GM18861 (cell line): ENCODE measurements around the gene ANO4.

Experiments
- ATAC-seq: cut with Tn5 transposase; IDR thresholded peaks from one replicate; pipeline ENCODE4 v1.9.1; 2021; ENCODE audit not compliant: unreplicated experiment

Gene ANO4

GRCh38 chr12:100936661-100937060, 142.1 kb downstream of the ANO4 start:
- no peak for ATAC-seq

- ATAC-seq = no peak
These were observed 145.9 kb downstream of the ANO4 start for GRCh38 chr12:100940503-100940902.

GRCh38 chr12:100942984-100943749, 148.6 kb downstream of the ANO4 start:
- no peak for ATAC-seq

- no peak for ATAC-seq
These were observed 157.2 kb downstream of the ANO4 start for GRCh38 chr12:100951756-100952155.

- ATAC-seq = no peak
These were observed 158.6 kb downstream of the ANO4 start for GRCh38 chr12:100953217-100953616.

GRCh38 chr12:100953677-100954076, 159.1 kb downstream of the ANO4 start:
- ATAC-seq = no peak

GRCh38 chr12:100954118-100954517, 159.5 kb downstream of the ANO4 start:
- no peak for ATAC-seq

GRCh38 chr12:100955139-100955538, 160.6 kb downstream of the ANO4 start:
- no peak for ATAC-seq

- ATAC-seq = no peak
These were observed 161.8 kb downstream of the ANO4 start for GRCh38 chr12:100956311-100956852.

- ATAC-seq = no peak
These were observed 164.9 kb downstream of the ANO4 start for GRCh38 chr12:100959481-100959880.

GRCh38 chr12:100962086-100962712, 167.6 kb downstream of the ANO4 start:
- no peak for ATAC-seq

GRCh38 chr12:100963381-100963780, 168.8 kb downstream of the ANO4 start:
- ATAC-seq = no peak

- ATAC-seq = no peak
These were observed 169.5 kb downstream of the ANO4 start for GRCh38 chr12:100964028-100964427.

GRCh38 chr12:100967189-100967588, 172.6 kb downstream of the ANO4 start:
- ATAC-seq = no peak

- ATAC-seq = no peak
These were observed 176.3 kb downstream of the ANO4 start for GRCh38 chr12:100970894-100971293.

GRCh38 chr12:100972121-100972520, 177.5 kb downstream of the ANO4 start:
- ATAC-seq = no peak

GRCh38 chr12:100974341-100974740, 179.8 kb downstream of the ANO4 start:
- ATAC-seq = no peak

GRCh38 chr12:100974747-100975146, 180.2 kb downstream of the ANO4 start:
- no peak for ATAC-seq

GRCh38 chr12:100976735-100977134, 182.2 kb downstream of the ANO4 start:
- no peak for ATAC-seq

GRCh38 chr12:100980856-100981255, 186.3 kb downstream of the ANO4 start:
- ATAC-seq = no peak

GRCh38 chr12:100982511-100983183, 188.1 kb downstream of the ANO4 start:
- no peak for ATAC-seq

- ATAC-seq = no peak
These were observed 190.2 kb downstream of the ANO4 start for GRCh38 chr12:100984796-100985195.
